HG03520 (cell line): ENCODE measurements around the gene SPINDOC.
A peak's percentile ranks its signal among the peaks of the same experiment; 100 is the strongest.
"Not testable (repeated sequence)": the region's sequence is repeated elsewhere in the genome, so short reads cannot be mapped to it uniquely, and the experiment has no call there.

Source experiments
- ATAC-seq: cut with Tn5 transposase; IDR thresholded peaks from one replicate; pipeline ENCODE4 v1.9.1; 2021; ENCODE audit warnings: mild to moderate bottlenecking, moderate library complexity; ENCODE audit not compliant: unreplicated experiment

SPINDOC gene

GRCh38 chr11:63813035-63813562 is at the start of gene SPINDOC:
TSS of gene SPINDOC (plus strand) at chr11:63813456. CDS start at chr11:63813687, 231 bp downstream.
- ATAC-seq = peak; percentile 71

- ATAC-seq = no peak
Observed at GRCh38 chr11:63763496-63764339, 49.5 kb upstream of the SPINDOC start.

GRCh38 chr11:63764340-63764678 is 48.9 kb upstream of the SPINDOC start:
- ATAC-seq = no peak

GRCh38 chr11:63764679-63765647 is 48.3 kb upstream of the SPINDOC start:
- ATAC-seq = no peak

- no peak for ATAC-seq
Observed at GRCh38 chr11:63765688-63766241, 47.5 kb upstream of the SPINDOC start.

GRCh38 chr11:63766531-63767235 is 46.6 kb upstream of the SPINDOC start:
- no peak for ATAC-seq

- ATAC-seq = no peak
Observed at GRCh38 chr11:63767267-63767564, 46.0 kb upstream of the SPINDOC start.

- no peak for ATAC-seq
Observed at GRCh38 chr11:63767565-63768236, 45.6 kb upstream of the SPINDOC start.

GRCh38 chr11:63768237-63769041 is 44.8 kb upstream of the SPINDOC start, which contains the start of gene ZFTA:
TSS of gene ZFTA (minus strand) at chr11:63768775. CDS start at chr11:63768622, 153 bp downstream.
- peak; percentile 52 for ATAC-seq

GRCh38 chr11:63769042-63769713 is 44.1 kb upstream of the SPINDOC start:
- ATAC-seq = peak; percentile 30

- no peak for ATAC-seq
Observed at GRCh38 chr11:63769714-63770455, 43.4 kb upstream of the SPINDOC start.

GRCh38 chr11:63770763-63771162 is 42.5 kb upstream of the SPINDOC start:
- no peak for ATAC-seq

GRCh38 chr11:63771741-63772318 is 41.4 kb upstream of the SPINDOC start:
- not testable (repeated sequence) for ATAC-seq

GRCh38 chr11:63775191-63775590 is 38.1 kb upstream of the SPINDOC start:
- ATAC-seq = no peak

- no peak for ATAC-seq
Observed at GRCh38 chr11:63779039-63779438, 34.2 kb upstream of the SPINDOC start.

- no peak for ATAC-seq
Observed at GRCh38 chr11:63782749-63783148, 30.5 kb upstream of the SPINDOC start.

GRCh38 chr11:63783925-63784592 is 29.2 kb upstream of the SPINDOC start:
- no peak for ATAC-seq
